Upper lobe of left lung (tissue), 6 donors: ENCODE data around the gene TUBGCP6. TPM values are rescaled to one million over a fixed set of nuclear protein-coding genes. Genes with fewer than 3 reads are reported as not detected.

Experiments used
- ATAC-seq, 2 donors: fragments of 200-7000 bp; cut with Tn5 transposase; one replicate each; pipeline ENCODE4 v1.9.1; 2022; ENCODE audit warnings: mild to moderate bottlenecking in 2 of 2, moderate library complexity in 2 of 2; ENCODE audit not compliant: low FRiP score in 2 of 2
- DNase-seq, 2 donors: peaks; one replicate each; pipeline ENCODE4 v3.0.0-alpha.2; 2019 to 2020
- H3K27ac ChIP-seq, 4 donors: fragments of 200-600 bp; sonication (generic); one replicate each; pipeline ENCODE4 v1.5.1; 2016 to 2019
- H3K27me3 ChIP-seq, 4 donors: fragments of 200-600 bp; sonication (generic); one replicate each; pipeline ENCODE4 v1.5.1; 2017 to 2019
- H3K36me3 ChIP-seq, 4 donors: fragments of 200-600 bp; sonication (generic); one replicate each; pipeline ENCODE4 v1.5.1; 2016 to 2019
- H3K4me1 ChIP-seq, 4 donors: fragments of 200-600 bp; sonication (generic); one replicate each; pipeline ENCODE4 v1.5.1; 2018 to 2019
- H3K4me3 ChIP-seq, 4 donors: fragments of 200-600 bp; sonication (generic); one replicate each; pipeline ENCODE4 v1.5.1; 2017 to 2019; ENCODE audit warnings: mild to moderate bottlenecking in 2 of 4, moderate library complexity in 1 of 4
- H3K9me3 ChIP-seq, 4 donors: fragments of 200-600 bp; sonication (generic); one replicate each; pipeline ENCODE4 v1.5.1; 2018 to 2019
- CTCF ChIP-seq, 6 experiments: fragments of 450-650 bp in 4 of 6; fragments of 200-600 bp in 2 of 6; sonication (generic) in 2 of 6; IDR thresholded peaks; one replicate each; pipeline ENCODE4 v1.5.1; 2016 to 2019; ENCODE audit warnings: antibody characterized with exemption in 6 of 6
- EP300 ChIP-seq, 4 donors: sonication (generic); formaldehyde crosslinking; IDR thresholded peaks; one replicate each; pipeline ENCODE4 v1.5.1; 2017; ENCODE audit warnings: antibody characterized with exemption in 4 of 4, control low read depth in 2 of 4
- POLR2A ChIP-seq, 4 donors: fragments of 450-650 bp; IDR thresholded peaks; one replicate each; pipeline ENCODE4 v1.5.1; 2016 to 2017; ENCODE audit warnings: antibody characterized with exemption in 4 of 4, mild to moderate bottlenecking in 2 of 4
- POLR2AphosphoS5 ChIP-seq, 2 donors: sonication (generic); formaldehyde crosslinking; IDR thresholded peaks; one replicate each; pipeline ENCODE4 v1.5.1; 2017; ENCODE audit warnings: antibody characterized with exemption in 2 of 2
- WGBS, 2 donors: methylation state at CpG; one replicate each; pipeline ENCODE4 v1.1.5; 2017 to 2018; 5-methylcytosine and 5-hydroxymethylcytosine counted together
- total RNA-seq, 6 donors: library from RNA; depleted of rRNA in 4 of 6; stranded (reverse); fragments of >200 nt in 4 of 6; gene quantifications; one replicate each; pipeline versions ENCODE4 v1.1.0 to v1.2.1, GENCODE V29; 2016 to 2021
- donor health status: DM: no; HTN: no; CAD: no; lungs with moderate emphysema.
- donor health status: DM: no; HTN: yes; CAD: no; lungs with severe emphysema.

TUBGCP6 gene
- total RNA-seq, 6 donors from 2014 or later = 43.2 to 216 (median 52.4) TPM

- Histone ChIP-seq H3K4me1 (peaks cover 22 to 50% (median 27%) of the 10 kb centered on the region in 4 donors), H3K27ac (peak overlapping the region; percentile 58 to 86 (median 82)), H3K9me3 (no peaks in the 10 kb centered on the region), H3K4me3 (peak overlapping the region in 3 of 4 donors; percentile 60 to 89 (median 82)), H3K27me3 (no peaks in the 10 kb centered on the region), H3K36me3 (peaks cover 0 to 14% (median 11%) of the 10 kb centered on the region in 4 donors)
- TF ChIP-seq CTCF (IDR thresholded peaks at IDR 0.05) = peak; percentile 74 to 82 (median 78)
- no peak for TF ChIP-seq POLR2AphosphoS5 (IDR thresholded peaks at IDR 0.05)
- TF ChIP-seq EP300 (IDR thresholded peaks at IDR 0.05) = no peak
- TF ChIP-seq POLR2A (IDR thresholded peaks at IDR 0.05) = no peak
- ATAC-seq = peak; percentile 76 to 81
- peak; percentile 85 to 88 for DNase-seq
- WGBS, 2 donors = 48 to 67% methylated on average over 12 to 25 of the region's 25 CpGs
Measured at GRCh38 chr22:50252082-50253045, 7.5 kb upstream of the TUBGCP6 start.

- ATAC-seq = peak in 1 of 2 donors; percentile 0
- peak overlapping the region; percentile 60 to 89 (median 75) for H3K4me3 ChIP-seq
- H3K36me3 ChIP-seq = peaks cover 0 to 21% (median 13%) of the 10 kb centered on the region in 4 donors
- H3K27ac ChIP-seq = peak overlapping the region; percentile 58 to 86 (median 82)
- H3K9me3 ChIP-seq = no peaks in the 10 kb centered on the region
- no peak for DNase-seq
- H3K4me1 ChIP-seq = peaks cover 22 to 51% (median 28%) of the 10 kb centered on the region in 4 donors
- H3K27me3 ChIP-seq = no peaks in the 10 kb centered on the region
- WGBS, 2 donors = 2 to 5% methylated on average over 7 to 36 of the region's 36 CpGs
- TF ChIP-seq POLR2AphosphoS5 (IDR thresholded peaks at IDR 0.05) (no peak), POLR2A (IDR thresholded peaks at IDR 0.05) (no peak), CTCF (IDR thresholded peaks at IDR 0.05) (no peak), EP300 (IDR thresholded peaks at IDR 0.05) (no peak)
Measured at GRCh38 chr22:50251477-50252081, 6.8 kb upstream of the TUBGCP6 start.

GRCh38 chr22:50250555-50251476 is 6.0 kb upstream of the TUBGCP6 start, which contains the start of gene HDAC10:
Gene HDAC10, minus strand, starts transcription at chr22:50251265. Its CDS starts 233 bp downstream, at chr22:50251032.
- TF ChIP-seq POLR2A (IDR thresholded peaks at IDR 0.05) = peak in 2 of 4 donors; percentile 51 to 62
- no peak for TF ChIP-seq EP300 (IDR thresholded peaks at IDR 0.05)
- peak; percentile 12 to 46 for TF ChIP-seq POLR2AphosphoS5 (IDR thresholded peaks at IDR 0.05)
- TF ChIP-seq CTCF (IDR thresholded peaks at IDR 0.05) = peak in 1 of 6 experiments; percentile 13
- Histone ChIP-seq H3K27me3 (no peaks in the 10 kb centered on the region), H3K4me1 (peaks cover 25 to 57% (median 34%) of the 10 kb centered on the region in 4 donors), H3K27ac (peak within 1 kb of the TSS; percentile 58 to 86 (median 82)), H3K36me3 (peaks cover 3 to 29% (median 20%) of the 10 kb centered on the region in 4 donors), H3K4me3 (peak within 1 kb of the TSS; percentile 60 to 89 (median 75)), H3K9me3 (no peaks in the 10 kb centered on the region)
- ATAC-seq (peak; percentile 71 to 92), DNase-seq (peak; percentile 89 to 97)
- 0% methylated on average over 13 to 24 of the region's 81 CpGs for WGBS, 2 donors

GRCh38 chr22:50250249-50250554 is 5.4 kb upstream of the TUBGCP6 start:
- no peak for DNase-seq
- peaks cover 30 to 63% (median 39%) of the 10 kb centered on the region in 4 donors for H3K4me1 ChIP-seq
- H3K27ac ChIP-seq = peak overlapping the region in 3 of 4 donors; percentile 58 to 82 (median 81)
- peaks cover 3 to 30% (median 21%) of the 10 kb centered on the region in 4 donors for H3K36me3 ChIP-seq
- TF ChIP-seq CTCF (IDR thresholded peaks at IDR 0.05) = no peak
- TF ChIP-seq POLR2AphosphoS5 (IDR thresholded peaks at IDR 0.05) = no peak
- no peak for TF ChIP-seq EP300 (IDR thresholded peaks at IDR 0.05)
- no peak for TF ChIP-seq POLR2A (IDR thresholded peaks at IDR 0.05)
- no peaks in the 10 kb centered on the region for H3K27me3 ChIP-seq
- peak overlapping the region; percentile 60 to 89 (median 75) for H3K4me3 ChIP-seq
- no peaks in the 10 kb centered on the region for H3K9me3 ChIP-seq
- 73 to 87% methylated on average over 7 to 11 of the region's 11 CpGs for WGBS, 2 donors
- no peak for ATAC-seq
